DND-41 (cell line): ENCODE data around the gene MRPL33.

Experiments
- CTCF ChIP-seq: IDR thresholded peaks from 2 replicates; pipeline ENCODE4 v1.5.1; 2012; ENCODE audit warnings: borderline replicate concordance, low read length, moderate library complexity, mild to moderate bottlenecking; ENCODE audit not compliant: poor library complexity, severe bottlenecking; ENCODE audit errors: extremely low read depth
- EZH2 ChIP-seq: IDR thresholded peaks from 3 replicates; pipeline ENCODE4 v1.6.1; 2012; ENCODE audit warnings: borderline replicate concordance, low read depth, mild to moderate bottlenecking, moderate library complexity, low read length, inconsistent platforms; ENCODE audit not compliant: severe bottlenecking

- no peak for TF ChIP-seq CTCF
- TF ChIP-seq EZH2, result no peak
Measured at GRCh38 chr2:27779417-27780055, 8.0 kb downstream of the MRPL33 start.
